Activated CD8-positive, alpha-beta T cell treated with anti-CD3 and anti-CD28 coated beads for 36 hours (primary cell): Measurements from ENCODE around the gene THOP1. TPM values are rescaled to one million over a fixed set of nuclear protein-coding genes. Genes with fewer than 3 reads are reported as not detected.

ENCODE experiments used
- ATAC-seq: fragments of 200-7000 bp; cut with Tn5 transposase; one replicate; pipeline ENCODE4 v1.10.0; 2021; ENCODE audit warnings: mild to moderate bottlenecking, moderate library complexity
- CTCF ChIA-PET: fragments of 350-600 bp; sonication (Branson Sonifier 250); formaldehyde crosslinking; loops from one replicate; lab custom pipeline; 2021; ENCODE audit warnings: antibody characterized with exemption; lab: Charles Lee
- POLR2A ChIA-PET: fragments of 350-600 bp; sonication (Branson Sonifier 250); formaldehyde crosslinking; loops from one replicate; lab custom pipeline; 2021; ENCODE audit warnings: antibody characterized with exemption; lab: Charles Lee
- DNase-seq: peaks from one replicate; pipeline ENCODE4 v3.0.0-alpha.2; 2020
- H3K27ac Mint-ChIP-seq: one replicate; pipeline ENCODE4 v1.8.0; 2021; ENCODE audit warnings: mild to moderate bottlenecking, mixed read lengths
- H3K27me3 Mint-ChIP-seq: one replicate; pipeline ENCODE4 v1.8.0; 2021; ENCODE audit warnings: mixed read lengths
- H3K36me3 Mint-ChIP-seq: one replicate; pipeline ENCODE4 v1.8.0; 2021; ENCODE audit warnings: low read depth, mixed read lengths
- H3K4me1 Mint-ChIP-seq: one replicate; pipeline ENCODE4 v1.8.0; 2021; ENCODE audit warnings: low read depth, mixed read lengths
- H3K4me3 Mint-ChIP-seq: one replicate; pipeline ENCODE4 v1.8.0; 2021; ENCODE audit warnings: mild to moderate bottlenecking, moderate library complexity, mixed read lengths
- H3K9me3 Mint-ChIP-seq: one replicate; pipeline ENCODE4 v1.8.0; 2021; ENCODE audit warnings: mixed read lengths
- intact Hi-C: fragments of 100-400 bp; cut with micrococcal nuclease; formaldehyde crosslinking; loops from one replicate; pipeline ENCODE4 v1.10.0; 2022
- total RNA-seq, 2 experiments: library from RNA; stranded (reverse); gene quantifications; one replicate each; pipeline ENCODE4 v1.2.3, GENCODE V29; 2021
- TF ChIP-seq, protein P1 (sequence below): fragments of 200-600 bp; IDR thresholded peaks from one replicate; pipeline ENCODE4 v1.8.0; 2022; ENCODE audit warnings: antibody characterized with exemption, mild to moderate bottlenecking

Gene THOP1
- total RNA-seq, 2 experiments from 2014 or later: 157 to 158 TPM

DNA sequence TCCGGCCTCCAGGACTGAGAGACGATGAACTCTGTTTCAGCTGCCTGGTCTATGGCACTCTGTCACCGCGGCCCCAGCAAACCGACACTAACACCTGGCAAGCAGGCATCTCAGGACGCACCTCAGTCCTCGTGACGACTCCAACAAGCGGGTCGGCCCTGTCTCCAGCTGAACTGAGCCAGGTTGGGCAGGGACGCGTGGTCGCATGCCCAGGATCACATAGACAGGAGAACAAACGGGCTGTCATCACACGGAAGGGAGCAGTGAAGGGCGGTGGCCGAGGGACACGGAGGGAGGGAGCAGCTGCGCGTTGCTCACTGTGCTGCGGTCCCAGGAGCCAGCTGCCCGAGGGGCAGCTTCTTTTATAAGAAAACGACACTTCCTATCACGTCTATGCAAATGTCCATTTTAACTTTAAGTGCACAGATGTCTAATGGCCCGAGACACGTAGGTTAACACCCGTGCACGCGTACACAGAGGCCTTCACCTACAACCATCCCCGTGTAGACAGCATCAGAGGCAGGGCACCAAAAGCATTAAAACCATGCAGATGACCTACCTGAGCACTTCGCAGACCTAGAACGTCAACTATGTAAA, 11.1 kb upstream of the THOP1 start:
- intact Hi-C loops: no loop called here
- H3K27me3 Mint-ChIP-seq: no peaks in the 10 kb centered on the region
- peaks cover 14% of the 10 kb centered on the region for H3K36me3 Mint-ChIP-seq
- H3K9me3 Mint-ChIP-seq: no peaks in the 10 kb centered on the region
- ChIA-PET POLR2A (no interaction called here), CTCF (no interaction called here)
- DNase-seq: no peak
- TF ChIP-seq, protein P1, sequence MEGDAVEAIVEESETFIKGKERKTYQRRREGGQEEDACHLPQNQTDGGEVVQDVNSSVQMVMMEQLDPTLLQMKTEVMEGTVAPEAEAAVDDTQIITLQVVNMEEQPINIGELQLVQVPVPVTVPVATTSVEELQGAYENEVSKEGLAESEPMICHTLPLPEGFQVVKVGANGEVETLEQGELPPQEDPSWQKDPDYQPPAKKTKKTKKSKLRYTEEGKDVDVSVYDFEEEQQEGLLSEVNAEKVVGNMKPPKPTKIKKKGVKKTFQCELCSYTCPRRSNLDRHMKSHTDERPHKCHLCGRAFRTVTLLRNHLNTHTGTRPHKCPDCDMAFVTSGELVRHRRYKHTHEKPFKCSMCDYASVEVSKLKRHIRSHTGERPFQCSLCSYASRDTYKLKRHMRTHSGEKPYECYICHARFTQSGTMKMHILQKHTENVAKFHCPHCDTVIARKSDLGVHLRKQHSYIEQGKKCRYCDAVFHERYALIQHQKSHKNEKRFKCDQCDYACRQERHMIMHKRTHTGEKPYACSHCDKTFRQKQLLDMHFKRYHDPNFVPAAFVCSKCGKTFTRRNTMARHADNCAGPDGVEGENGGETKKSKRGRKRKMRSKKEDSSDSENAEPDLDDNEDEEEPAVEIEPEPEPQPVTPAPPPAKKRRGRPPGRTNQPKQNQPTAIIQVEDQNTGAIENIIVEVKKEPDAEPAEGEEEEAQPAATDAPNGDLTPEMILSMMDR: no peak
- no peak for ATAC-seq
- H3K4me3 Mint-ChIP-seq: no peak overlapping the region
- peaks cover 33% of the 10 kb centered on the region for H3K4me1 Mint-ChIP-seq
- peak overlapping the region; percentile 65 for H3K27ac Mint-ChIP-seq

GRCh38 chr19:2774953-2775555, 10.2 kb upstream of the THOP1 start:
- Mint-ChIP-seq H3K4me3 (peak overlapping the region; percentile 52), H3K36me3 (peaks cover 15% of the 10 kb centered on the region), H3K9me3 (no peaks in the 10 kb centered on the region), H3K4me1 (peaks cover 35% of the 10 kb centered on the region), H3K27me3 (no peaks in the 10 kb centered on the region), H3K27ac (peak overlapping the region; percentile 93)
- ATAC-seq (no peak), DNase-seq (no peak)
- ChIA-PET CTCF (interaction anchor here (1.0 to 2.1 kb wide), 4 partner anchors 26 to 163 kb away, joined by 3 to 16 read pairs (median 5); no protein-coding TSS in a partner anchor), POLR2A (interaction anchor here (0.8 kb wide), 1 partner anchor 348 kb away, joined by 3 read pairs; the partner anchor contains the start of gene TIMM13)
- intact Hi-C loops: no loop called here
- TF ChIP-seq, protein P1: no peak

- intact Hi-C loops: no loop called here
- TF ChIP-seq, protein P1: no peak
- ChIA-PET CTCF (interaction anchor here (1.0 to 2.1 kb wide), 4 partner anchors 27 to 164 kb away, joined by 3 to 16 read pairs (median 5); no protein-coding TSS in a partner anchor), POLR2A (interaction anchor here (0.8 kb wide), 1 partner anchor 349 kb away, joined by 3 read pairs; the partner anchor contains the start of gene TIMM13)
- ATAC-seq (peak; percentile 89), DNase-seq (peak; percentile 92)
- peaks cover 40% of the 10 kb centered on the region for H3K4me1 Mint-ChIP-seq
- H3K27ac Mint-ChIP-seq: peak overlapping the region; percentile 93
- H3K9me3 Mint-ChIP-seq: no peaks in the 10 kb centered on the region
- no peaks in the 10 kb centered on the region for H3K27me3 Mint-ChIP-seq
- peaks cover 20% of the 10 kb centered on the region for H3K36me3 Mint-ChIP-seq
- peak overlapping the region; percentile 52 for H3K4me3 Mint-ChIP-seq
Observed at GRCh38 chr19:2775556-2776430, 9.5 kb upstream of the THOP1 start.

DNA sequence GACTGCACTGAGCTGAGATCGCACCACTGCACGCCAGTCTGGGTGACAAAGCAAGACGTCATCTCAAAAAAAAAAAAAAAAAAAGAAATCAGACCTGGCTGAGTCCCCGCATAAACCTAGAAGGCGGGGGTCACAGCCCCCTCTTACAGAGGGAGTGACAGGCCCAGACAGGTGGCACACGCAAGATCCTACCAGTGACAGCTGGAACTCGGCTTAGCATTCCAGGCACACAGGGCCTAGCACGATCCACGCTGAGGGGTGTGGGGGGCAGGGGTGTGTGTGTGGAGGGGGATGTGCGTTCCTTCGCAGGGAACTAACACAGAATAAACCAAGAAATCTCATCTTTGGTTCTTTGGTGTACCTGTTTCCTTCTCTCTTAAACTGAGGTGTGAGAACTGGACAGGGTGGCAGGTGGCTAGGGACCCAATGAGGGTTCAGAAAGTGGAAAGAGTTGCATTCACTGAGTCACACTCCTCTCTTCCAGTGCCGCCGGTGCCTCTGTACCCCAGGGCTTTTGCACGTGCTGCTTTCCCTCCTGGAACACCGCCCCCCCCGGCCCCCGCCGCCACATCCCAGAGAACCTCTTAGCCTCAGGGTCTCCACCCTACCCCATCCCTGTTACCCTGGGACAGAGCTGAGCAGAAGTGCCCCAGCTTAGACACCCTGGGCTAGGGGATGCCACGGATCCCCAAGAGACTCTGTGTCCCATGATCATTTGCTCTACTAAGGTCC, 7.2 kb upstream of the THOP1 start:
- peak overlapping the region; percentile 3 for H3K27ac Mint-ChIP-seq
- H3K4me1 Mint-ChIP-seq: peaks cover 48% of the 10 kb centered on the region

More for the DNA sequence above, 7.2 kb upstream of the THOP1 start:
- Mint-ChIP-seq H3K4me3 (no peak overlapping the region), H3K36me3 (peaks cover 24% of the 10 kb centered on the region), H3K27me3 (no peaks in the 10 kb centered on the region), H3K9me3 (no peaks in the 10 kb centered on the region)
- ATAC-seq (no peak), DNase-seq (no peak)
- CTCF ChIA-PET: interaction anchor here (1.4 kb wide), 1 partner anchor 29 kb away, joined by 3 read pairs; no protein-coding TSS in a partner anchor
- POLR2A ChIA-PET: no interaction called here
- intact Hi-C loops: no loop called here
- TF ChIP-seq, protein P1: no peak
